Fibroblast of lung (primary cell): Measurements from ENCODE around the gene DNMT3B. TPM values are rescaled to one million over a fixed set of nuclear protein-coding genes. Genes with fewer than 3 reads are reported as not detected.

ENCODE experiments used
- DNase-seq, 2 donors: peaks; one replicate each; pipeline versions ENCODE4 v3.0.0 to v3.0.0-alpha.2; 2010; ENCODE audit warnings: low read depth in 2 of 2
- H2AFZ ChIP-seq: 2 replicates; pipeline ENCODE4 v1.5.1; 2012; ENCODE audit warnings: low read length, control low read depth, inconsistent platforms
- H3K27ac ChIP-seq: 2 replicates; pipeline ENCODE4 v1.5.1; 2011; ENCODE audit warnings: low read length, control low read depth; ENCODE audit not compliant: insufficient read depth
- H3K27me3 ChIP-seq: 2 replicates; pipeline ENCODE4 v1.5.1; 2011; ENCODE audit warnings: mild to moderate bottlenecking, low read length; ENCODE audit not compliant: control insufficient read depth, insufficient read depth
- H3K36me3 ChIP-seq: 2 replicates; pipeline ENCODE4 v1.5.1; 2011; ENCODE audit warnings: low read length; ENCODE audit not compliant: control insufficient read depth, insufficient read depth
- H3K4me1 ChIP-seq: 2 replicates; pipeline ENCODE4 v1.5.1; 2011; ENCODE audit warnings: low read length; ENCODE audit not compliant: control insufficient read depth, insufficient read depth; ENCODE audit errors: extremely low read depth
- H3K4me2 ChIP-seq: 2 replicates; pipeline ENCODE4 v1.5.1; 2011; ENCODE audit warnings: low read length, control low read depth; ENCODE audit not compliant: insufficient read depth; ENCODE audit errors: extremely low read depth
- H3K4me3 ChIP-seq, 4 experiments: fragments of 200-600 bp in 1 of 4; sonication (generic) in 1 of 4; replicated peaks in 1 of 4; 2 replicates each; pipeline ENCODE4 v1.5.1; 2011 to 2016; ENCODE audit warnings: low read length in 4 of 4, low read depth in 3 of 4, mild to moderate bottlenecking in 3 of 4, control low read depth in 2 of 4, inconsistent platforms in 1 of 4, mixed read lengths in 1 of 4; ENCODE audit not compliant: insufficient read depth in 1 of 4; ENCODE audit errors: control extremely low read depth in 1 of 4
- H3K79me2 ChIP-seq: 2 replicates; pipeline ENCODE4 v1.5.1; 2012; ENCODE audit warnings: mild to moderate bottlenecking, low read length, inconsistent platforms; ENCODE audit not compliant: control insufficient read depth, insufficient read depth
- H3K9ac ChIP-seq: 2 replicates; pipeline ENCODE4 v1.5.1; 2011; ENCODE audit warnings: mild to moderate bottlenecking, low read length, control low read depth; ENCODE audit not compliant: insufficient read depth
- H3K9me3 ChIP-seq: 2 replicates; pipeline ENCODE4 v1.5.1; 2012; ENCODE audit warnings: low read depth, low read length; ENCODE audit not compliant: control insufficient read depth, insufficient read depth
- H4K20me1 ChIP-seq: 2 replicates; pipeline ENCODE4 v1.5.1; 2011; ENCODE audit warnings: low read length; ENCODE audit not compliant: control insufficient read depth, insufficient read depth; ENCODE audit errors: extremely low read depth
- CTCF ChIP-seq, 2 donors: IDR thresholded peaks in 1 of 2; conservative IDR thresholded peaks in 1 of 2; 1 replicate in 1 of 2; 2 replicates in 1 of 2; pipeline ENCODE4 v1.5.1; 2011 to 2012; ENCODE audit warnings: low read length in 2 of 2, control low read depth in 1 of 2, inconsistent platforms in 1 of 2, low read depth in 1 of 2, mild to moderate bottlenecking in 1 of 2
- EZH2 ChIP-seq: IDR thresholded peaks from 2 replicates; pipeline ENCODE4 v1.5.1; 2012; ENCODE audit warnings: low read length, control low read depth, mild to moderate bottlenecking; ENCODE audit errors: missing control alignments
- polyA plus RNA-seq, 2 donors: library from polyadenylated mRNA; depleted of rRNA in 1 of 2; stranded (reverse) in 1 of 2; unstranded in 1 of 2; fragments of >200 nt; gene quantifications; 2 replicates each; pipeline ENCODE4 v1.2.1, GENCODE V29; 2011 to 2012; ENCODE audit warnings: missing spikeins in 1 of 2
- total RNA-seq: library from RNA; depleted of rRNA; stranded (reverse); fragments of >200 nt; gene quantifications from 2 replicates; pipeline ENCODE4 v1.2.1, GENCODE V29; 2014

DNMT3B gene
- total and polyA plus RNA-seq, 2 donors (not counting 1 experiment from before 2014, with no cell fraction given), result 1.1 to 3.1 TPM

GRCh38 chr20:32779500-32780211, 17.5 kb downstream of the DNMT3B start:
- TF ChIP-seq EZH2 (no peak), CTCF (conservative IDR thresholded peaks at IDR 0.05 in 1 of 2, IDR thresholded peaks at IDR 0.05 in 1 of 2; ENCODE audit: low read depth in 1 of 2, low read length in 2 of 2) (no peak)
- Histone ChIP-seq H3K36me3 (no peaks in the 10 kb centered on the region), H4K20me1 (no peaks in the 10 kb centered on the region), H3K27ac (no peak overlapping the region), H3K4me3 (no peak overlapping the region), H3K9ac (no peak overlapping the region), H3K79me2 (no peaks in the 10 kb centered on the region), H3K9me3 (no peaks in the 10 kb centered on the region), H3K4me1 (no peaks in the 10 kb centered on the region), H3K27me3 (no peaks in the 10 kb centered on the region), H2AFZ (no peak overlapping the region), H3K4me2 (no peak overlapping the region)
- DNase-seq, result no peak

DNA sequence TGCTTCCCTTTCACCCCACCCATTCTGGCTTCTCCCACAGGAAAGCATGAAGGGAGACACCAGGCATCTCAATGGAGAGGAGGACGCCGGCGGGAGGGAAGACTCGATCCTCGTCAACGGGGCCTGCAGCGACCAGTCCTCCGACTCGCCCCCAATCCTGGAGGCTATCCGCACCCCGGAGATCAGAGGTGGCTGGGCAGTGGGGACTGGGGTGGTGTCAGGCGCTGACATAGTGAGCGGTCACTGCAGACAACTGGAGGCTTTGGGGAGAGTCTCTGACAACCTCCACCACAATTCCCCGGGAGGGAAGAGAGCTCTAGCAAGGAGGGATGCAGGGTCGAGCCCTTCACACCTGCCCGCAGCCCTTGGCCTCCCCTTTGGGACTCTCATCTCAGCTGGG, 18.1 kb downstream of the DNMT3B start:
- no peak for DNase-seq
- no peaks in the 10 kb centered on the region for H3K36me3 ChIP-seq
- H2AFZ ChIP-seq, result no peak overlapping the region
- no peaks in the 10 kb centered on the region for H3K9me3 ChIP-seq
- no peaks in the 10 kb centered on the region for H3K79me2 ChIP-seq
- no peak overlapping the region for H3K9ac ChIP-seq
- H4K20me1 ChIP-seq, result no peaks in the 10 kb centered on the region
- no peak overlapping the region for H3K27ac ChIP-seq
- H3K4me3 ChIP-seq, result no peak overlapping the region
- H3K27me3 ChIP-seq, result no peaks in the 10 kb centered on the region
- H3K4me1 ChIP-seq, result no peaks in the 10 kb centered on the region
- TF ChIP-seq EZH2 (no peak), CTCF (conservative IDR thresholded peaks at IDR 0.05 in 1 of 2, IDR thresholded peaks at IDR 0.05 in 1 of 2; ENCODE audit: low read depth in 1 of 2, low read length in 2 of 2) (no peak)
- H3K4me2 ChIP-seq, result no peak overlapping the region

GRCh38 chr20:32780749-32781655, 18.8 kb downstream of the DNMT3B start:
- DNase-seq, result no peak
- no peaks in the 10 kb centered on the region for H3K27me3 ChIP-seq
- no peak overlapping the region for H3K4me3 ChIP-seq
- no peaks in the 10 kb centered on the region for H4K20me1 ChIP-seq
- no peaks in the 10 kb centered on the region for H3K36me3 ChIP-seq
- no peak overlapping the region for H2AFZ ChIP-seq
- no peak overlapping the region for H3K4me2 ChIP-seq
- no peaks in the 10 kb centered on the region for H3K9me3 ChIP-seq
- no peaks in the 10 kb centered on the region for H3K79me2 ChIP-seq
- H3K9ac ChIP-seq, result no peak overlapping the region
- TF ChIP-seq EZH2 (no peak), CTCF (conservative IDR thresholded peaks at IDR 0.05 in 1 of 2, IDR thresholded peaks at IDR 0.05 in 1 of 2; ENCODE audit: low read depth in 1 of 2, low read length in 2 of 2) (no peak)
- no peaks in the 10 kb centered on the region for H3K4me1 ChIP-seq
- no peak overlapping the region for H3K27ac ChIP-seq
